GM15510 (cell line): Measurements from ENCODE around the gene DVL2.

Experiments used
- POLR2A ChIP-seq: IDR thresholded peaks from 3 replicates; pipeline ENCODE4 v1.6.1; 2011; ENCODE audit warnings: borderline replicate concordance; ENCODE audit not compliant: insufficient read length; ENCODE audit errors: extremely low read depth

Gene DVL2

GRCh38 chr17:7261379-7262191, 27.3 kb upstream of the DVL2 start:
- TF ChIP-seq POLR2A = no peak

GRCh38 chr17:7260651-7261378, 26.5 kb upstream of the DVL2 start:
- no peak for TF ChIP-seq POLR2A

GRCh38 chr17:7260151-7260550, 25.8 kb upstream of the DVL2 start:
- TF ChIP-seq POLR2A = no peak

GRCh38 chr17:7259555-7259889, 25.2 kb upstream of the DVL2 start:
- no peak for TF ChIP-seq POLR2A

- TF ChIP-seq POLR2A = no peak
Measured at GRCh38 chr17:7258731-7259554, 24.6 kb upstream of the DVL2 start.

GRCh38 chr17:7256766-7257456, 22.6 kb upstream of the DVL2 start:
- TF ChIP-seq POLR2A = no peak

- TF ChIP-seq POLR2A = no peak
Measured at GRCh38 chr17:7254511-7254910, 20.2 kb upstream of the DVL2 start.

GRCh38 chr17:7253082-7253481, 18.8 kb upstream of the DVL2 start:
- no peak for TF ChIP-seq POLR2A

- TF ChIP-seq POLR2A = peak; percentile 88
Measured at GRCh38 chr17:7252176-7253043, 18.1 kb upstream of the DVL2 start, which contains the start of gene ELP5. Gene ELP5, plus strand, starts transcription at chr17:7252215. Its CDS starts 336 bp downstream, at chr17:7252551.

GRCh38 chr17:7251661-7252175, 17.4 kb upstream of the DVL2 start, which contains the start of gene CTDNEP1:
Gene CTDNEP1, minus strand, starts transcription at chr17:7251734. Its CDS starts 438 bp downstream, at chr17:7251296.
- peak; percentile 54 for TF ChIP-seq POLR2A

GRCh38 chr17:7250695-7251627, 16.6 kb upstream of the DVL2 start:
- no peak for TF ChIP-seq POLR2A

- TF ChIP-seq POLR2A = no peak
Measured at GRCh38 chr17:7249830-7250229, 15.5 kb upstream of the DVL2 start.
